GM23338 (cell line): ENCODE measurements around the gene RAB32. TPM values are rescaled to one million over a fixed set of nuclear protein-coding genes. Genes with fewer than 3 reads are reported as not detected.

ENCODE experiments used
- ATAC-seq: fragments of 200-7000 bp; cut with Tn5 transposase; 3 replicates; pipeline ENCODE4 v1.9.1; 2020
- DNase-seq: peaks from one replicate; pipeline ENCODE4 v3.0.0-alpha.2; 2015; ENCODE audit warnings: low spot score
- H2AFZ ChIP-seq: fragments of 200-600 bp; sonication (generic); 2 replicates; pipeline ENCODE4 v1.8.0; 2016; ENCODE audit warnings: antibody characterized with exemption, mild to moderate bottlenecking, moderate library complexity
- H3F3A ChIP-seq: fragments of 200-600 bp; sonication (generic); replicated peaks from 2 replicates; pipeline ENCODE4 v1.8.0; 2017; ENCODE audit warnings: antibody characterized with exemption, mixed run types, low read depth
- H3K27ac ChIP-seq: fragments of 200-600 bp; sonication (generic); 2 replicates; pipeline ENCODE4 v1.6.1; 2016; ENCODE audit warnings: low read depth
- H3K27me3 ChIP-seq: fragments of 200-600 bp; sonication (generic); 2 replicates; pipeline ENCODE4 v1.8.0; 2016; ENCODE audit warnings: mild to moderate bottlenecking, mixed run types, moderate library complexity; ENCODE audit not compliant: insufficient read depth
- H3K36me3 ChIP-seq: fragments of 200-600 bp; sonication (generic); 2 replicates; pipeline ENCODE4 v1.8.0; 2016; ENCODE audit warnings: mild to moderate bottlenecking; ENCODE audit not compliant: insufficient read depth
- H3K4me1 ChIP-seq: fragments of 200-600 bp; sonication (generic); 2 replicates; pipeline ENCODE4 v1.8.0; 2016; ENCODE audit warnings: mild to moderate bottlenecking, moderate library complexity; ENCODE audit not compliant: insufficient read depth
- H3K4me2 ChIP-seq: fragments of 200-600 bp; sonication (generic); 2 replicates; pipeline ENCODE4 v1.7.1; 2017; ENCODE audit warnings: mixed run types
- H3K4me3 ChIP-seq: fragments of 200-600 bp; sonication (generic); 2 replicates; pipeline ENCODE4 v1.6.1; 2016; ENCODE audit warnings: mixed run types
- H3K79me2 ChIP-seq: fragments of 200-600 bp; sonication (generic); replicated peaks from 2 replicates; pipeline ENCODE4 v1.8.0; 2017; ENCODE audit warnings: mild to moderate bottlenecking; ENCODE audit not compliant: insufficient read depth
- H3K9me2 ChIP-seq: fragments of 200-600 bp; sonication (generic); 2 replicates; pipeline ENCODE4 v1.8.0; 2017; ENCODE audit not compliant: insufficient read depth
- H4K20me1 ChIP-seq: fragments of 200-600 bp; sonication (generic); replicated peaks from 2 replicates; pipeline ENCODE4 v1.8.0; 2017; ENCODE audit warnings: mild to moderate bottlenecking; ENCODE audit not compliant: insufficient read depth
- H3K27ac Mint-ChIP-seq: 2 replicates; pipeline ENCODE4 v1.8.0; 2020; ENCODE audit warnings: inconsistent platforms, mild to moderate bottlenecking, moderate library complexity, mixed read lengths
- H3K27me3 Mint-ChIP-seq: 3 replicates; pipeline ENCODE4 v1.8.0; 2022; ENCODE audit warnings: low read depth, mild to moderate bottlenecking, moderate library complexity, mixed read lengths, inconsistent platforms; ENCODE audit not compliant: insufficient read depth, poor library complexity
- H3K36me3 Mint-ChIP-seq: 3 replicates; pipeline ENCODE4 v1.8.0; 2021; ENCODE audit warnings: low read depth, mild to moderate bottlenecking, inconsistent platforms, moderate library complexity, mixed read lengths
- H3K4me1 Mint-ChIP-seq: 3 replicates; pipeline ENCODE4 v1.8.0; 2020; ENCODE audit warnings: mild to moderate bottlenecking, inconsistent platforms, mixed read lengths
- H3K4me3 Mint-ChIP-seq: 3 replicates; pipeline ENCODE4 v1.8.0; 2021; ENCODE audit warnings: moderate library complexity, mild to moderate bottlenecking, inconsistent platforms, mixed read lengths
- H3K9me3 Mint-ChIP-seq: 3 replicates; pipeline ENCODE4 v1.8.0; 2020; ENCODE audit warnings: moderate library complexity, mild to moderate bottlenecking, inconsistent platforms, mixed read lengths
- CREB1 ChIP-seq: fragments of 250-450 bp; sonication (Bioruptor Pico); IDR thresholded peaks from 2 replicates; pipeline ENCODE4 v1.5.0; 2020; ENCODE audit warnings: low read depth, mild to moderate bottlenecking, moderate library complexity
- EZH2 ChIP-seq: fragments of 200-600 bp; sonication (generic); IDR thresholded peaks from one replicate; pipeline ENCODE4 v1.8.0; 2017; ENCODE audit warnings: antibody characterized with exemption, mild to moderate bottlenecking, low read depth; ENCODE audit not compliant: unreplicated experiment
- EZH2phosphoT487 ChIP-seq: fragments of 200-600 bp; sonication (generic); IDR thresholded peaks from one replicate; pipeline ENCODE4 v1.8.1; 2018; ENCODE audit warnings: antibody characterized with exemption; ENCODE audit not compliant: unreplicated experiment
- NANOG ChIP-seq: IDR thresholded peaks from 2 replicates; pipeline ENCODE4 v1.6.1; 2016; ENCODE audit warnings: antibody characterized with exemption, borderline replicate concordance
- STAT1 ChIP-seq: IDR thresholded peaks from one replicate; pipeline ENCODE4 v1.6.1; 2016; ENCODE audit warnings: antibody characterized with exemption; ENCODE audit not compliant: unreplicated experiment
- ZNF114 ChIP-seq: fragments of 250-450 bp; sonication (Bioruptor Pico); IDR thresholded peaks from 2 replicates; pipeline ENCODE4 v1.5.0; 2020; ENCODE audit warnings: mild to moderate bottlenecking, moderate library complexity
- ZNF331 ChIP-seq: fragments of 250-450 bp; sonication (Bioruptor Pico); IDR thresholded peaks from 2 replicates; pipeline ENCODE4 v1.5.0; 2020; ENCODE audit warnings: low read depth, mild to moderate bottlenecking, moderate library complexity
- polyA plus RNA-seq: library from polyadenylated mRNA; unstranded; fragments of >200 nt; fragmentation: Nextera tagmentation; extraction: Ambion mirVana; gene quantifications from 2 replicates; pipeline ENCODE4 v1.2.1, GENCODE V29; 2016
- total RNA-seq: library from RNA; depleted of rRNA; stranded (reverse); fragments of >200 nt; shearing (Covaris generic); gene quantifications from 2 replicates; pipeline ENCODE4 v1.2.3, GENCODE V29; 2014
- TF ChIP-seq, protein P1 (sequence below): IDR thresholded peaks from one replicate; pipeline ENCODE4 v1.6.1; 2018; ENCODE audit warnings: antibody characterized with exemption; ENCODE audit not compliant: unreplicated experiment
- TF ChIP-seq, protein P2 (sequence below): IDR thresholded peaks from 2 replicates; pipeline ENCODE4 v1.6.1; 2016; ENCODE audit warnings: antibody characterized with exemption
- TF ChIP-seq, protein P3 (sequence below), 2 experiments: fragments of 200-600 bp in 1 of 2; sonication (generic) in 1 of 2; conservative IDR thresholded peaks; 2 replicates each; pipeline versions ENCODE4 v1.5.1 to v1.6.1; 2016 to 2017; ENCODE audit warnings: antibody characterized with exemption in 2 of 2, low read depth in 2 of 2, mild to moderate bottlenecking in 2 of 2, moderate library complexity in 1 of 2

Gene RAB32
- total and polyA plus RNA-seq, 2 experiments from 2014 or later: 5.7 to 10.4 TPM

DNA sequence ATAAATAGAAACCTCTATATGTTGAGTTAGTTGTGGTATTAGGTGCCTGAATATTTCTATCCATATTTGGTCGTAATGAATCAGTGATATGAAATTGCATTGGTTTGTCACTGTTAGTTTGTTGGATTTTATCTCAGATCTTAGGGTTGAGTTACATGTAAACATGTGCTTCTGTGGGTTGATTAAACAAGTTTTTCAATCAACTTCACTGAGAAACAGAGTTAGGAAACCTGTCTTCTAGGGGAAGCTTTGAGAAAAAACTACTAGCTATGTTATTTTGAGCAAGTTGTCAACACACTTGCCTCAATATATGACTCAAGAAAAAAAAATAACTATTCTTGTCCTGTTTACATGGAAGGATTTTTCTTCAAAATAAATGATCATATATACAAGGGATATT lies 40.3 kb downstream of the RAB32 start (continued):
- no peak for TF ChIP-seq ZNF331 (CRISPR knock-in tag)
- TF ChIP-seq EZH2: no peak
- TF ChIP-seq NANOG: no peak
- TF ChIP-seq EZH2phosphoT487: no peak

DNA sequence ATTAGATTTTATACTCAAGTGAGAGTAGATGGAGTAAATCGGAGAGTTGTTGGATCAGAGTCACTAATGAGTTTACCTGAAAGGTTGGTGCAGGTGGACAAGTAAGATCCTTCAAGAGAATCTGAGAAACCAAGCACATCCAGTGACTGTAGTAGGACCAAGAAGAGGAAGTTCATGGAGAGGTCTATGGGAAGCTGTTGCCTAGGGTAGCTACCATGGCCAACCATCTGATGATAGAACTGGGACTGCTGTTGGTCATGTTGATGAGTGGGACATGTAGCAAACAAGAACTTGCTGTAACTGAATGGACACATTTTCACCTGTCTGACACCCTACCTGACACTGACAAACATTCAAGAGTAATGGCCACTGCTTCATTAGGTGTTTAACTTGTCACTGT lies 43.8 kb downstream of the RAB32 start:
- TF ChIP-seq STAT1 (no peak), EZH2 (no peak), CREB1 (no peak), ZNF114 (CRISPR knock-in tag) (no peak), EZH2phosphoT487 (no peak), NANOG (no peak), ZNF331 (CRISPR knock-in tag) (no peak)
- TF ChIP-seq, protein P1, sequence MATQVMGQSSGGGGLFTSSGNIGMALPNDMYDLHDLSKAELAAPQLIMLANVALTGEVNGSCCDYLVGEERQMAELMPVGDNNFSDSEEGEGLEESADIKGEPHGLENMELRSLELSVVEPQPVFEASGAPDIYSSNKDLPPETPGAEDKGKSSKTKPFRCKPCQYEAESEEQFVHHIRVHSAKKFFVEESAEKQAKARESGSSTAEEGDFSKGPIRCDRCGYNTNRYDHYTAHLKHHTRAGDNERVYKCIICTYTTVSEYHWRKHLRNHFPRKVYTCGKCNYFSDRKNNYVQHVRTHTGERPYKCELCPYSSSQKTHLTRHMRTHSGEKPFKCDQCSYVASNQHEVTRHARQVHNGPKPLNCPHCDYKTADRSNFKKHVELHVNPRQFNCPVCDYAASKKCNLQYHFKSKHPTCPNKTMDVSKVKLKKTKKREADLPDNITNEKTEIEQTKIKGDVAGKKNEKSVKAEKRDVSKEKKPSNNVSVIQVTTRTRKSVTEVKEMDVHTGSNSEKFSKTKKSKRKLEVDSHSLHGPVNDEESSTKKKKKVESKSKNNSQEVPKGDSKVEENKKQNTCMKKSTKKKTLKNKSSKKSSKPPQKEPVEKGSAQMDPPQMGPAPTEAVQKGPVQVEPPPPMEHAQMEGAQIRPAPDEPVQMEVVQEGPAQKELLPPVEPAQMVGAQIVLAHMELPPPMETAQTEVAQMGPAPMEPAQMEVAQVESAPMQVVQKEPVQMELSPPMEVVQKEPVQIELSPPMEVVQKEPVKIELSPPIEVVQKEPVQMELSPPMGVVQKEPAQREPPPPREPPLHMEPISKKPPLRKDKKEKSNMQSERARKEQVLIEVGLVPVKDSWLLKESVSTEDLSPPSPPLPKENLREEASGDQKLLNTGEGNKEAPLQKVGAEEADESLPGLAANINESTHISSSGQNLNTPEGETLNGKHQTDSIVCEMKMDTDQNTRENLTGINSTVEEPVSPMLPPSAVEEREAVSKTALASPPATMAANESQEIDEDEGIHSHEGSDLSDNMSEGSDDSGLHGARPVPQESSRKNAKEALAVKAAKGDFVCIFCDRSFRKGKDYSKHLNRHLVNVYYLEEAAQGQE: no peak
- TF ChIP-seq, protein P2, sequence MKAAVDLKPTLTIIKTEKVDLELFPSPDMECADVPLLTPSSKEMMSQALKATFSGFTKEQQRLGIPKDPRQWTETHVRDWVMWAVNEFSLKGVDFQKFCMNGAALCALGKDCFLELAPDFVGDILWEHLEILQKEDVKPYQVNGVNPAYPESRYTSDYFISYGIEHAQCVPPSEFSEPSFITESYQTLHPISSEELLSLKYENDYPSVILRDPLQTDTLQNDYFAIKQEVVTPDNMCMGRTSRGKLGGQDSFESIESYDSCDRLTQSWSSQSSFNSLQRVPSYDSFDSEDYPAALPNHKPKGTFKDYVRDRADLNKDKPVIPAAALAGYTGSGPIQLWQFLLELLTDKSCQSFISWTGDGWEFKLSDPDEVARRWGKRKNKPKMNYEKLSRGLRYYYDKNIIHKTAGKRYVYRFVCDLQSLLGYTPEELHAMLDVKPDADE: no peak
- TF ChIP-seq, protein P3, sequence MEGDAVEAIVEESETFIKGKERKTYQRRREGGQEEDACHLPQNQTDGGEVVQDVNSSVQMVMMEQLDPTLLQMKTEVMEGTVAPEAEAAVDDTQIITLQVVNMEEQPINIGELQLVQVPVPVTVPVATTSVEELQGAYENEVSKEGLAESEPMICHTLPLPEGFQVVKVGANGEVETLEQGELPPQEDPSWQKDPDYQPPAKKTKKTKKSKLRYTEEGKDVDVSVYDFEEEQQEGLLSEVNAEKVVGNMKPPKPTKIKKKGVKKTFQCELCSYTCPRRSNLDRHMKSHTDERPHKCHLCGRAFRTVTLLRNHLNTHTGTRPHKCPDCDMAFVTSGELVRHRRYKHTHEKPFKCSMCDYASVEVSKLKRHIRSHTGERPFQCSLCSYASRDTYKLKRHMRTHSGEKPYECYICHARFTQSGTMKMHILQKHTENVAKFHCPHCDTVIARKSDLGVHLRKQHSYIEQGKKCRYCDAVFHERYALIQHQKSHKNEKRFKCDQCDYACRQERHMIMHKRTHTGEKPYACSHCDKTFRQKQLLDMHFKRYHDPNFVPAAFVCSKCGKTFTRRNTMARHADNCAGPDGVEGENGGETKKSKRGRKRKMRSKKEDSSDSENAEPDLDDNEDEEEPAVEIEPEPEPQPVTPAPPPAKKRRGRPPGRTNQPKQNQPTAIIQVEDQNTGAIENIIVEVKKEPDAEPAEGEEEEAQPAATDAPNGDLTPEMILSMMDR (conservative IDR thresholded peaks at IDR 0.05; ENCODE audit: low read depth in 2 of 2): no peak
- Mint-ChIP-seq H3K27ac (no peak overlapping the region), H3K4me3 (no peak overlapping the region), H3K27me3 (no peaks in the 10 kb centered on the region), H3K36me3 (no peaks in the 10 kb centered on the region), H3K9me3 (no peaks in the 10 kb centered on the region), H3K4me1 (no peaks in the 10 kb centered on the region)
- H3F3A ChIP-seq: no peaks in the 10 kb centered on the region
- ATAC-seq (no peak), DNase-seq (no peak)
- H3K4me2 ChIP-seq: no peak overlapping the region
- H4K20me1 ChIP-seq: no peaks in the 10 kb centered on the region
- no peak overlapping the region for H2AFZ ChIP-seq
- no peaks in the 10 kb centered on the region for H3K79me2 ChIP-seq
- H3K36me3 ChIP-seq: no peaks in the 10 kb centered on the region
- H3K4me1 ChIP-seq: no peaks in the 10 kb centered on the region
- no peaks in the 10 kb centered on the region for H3K9me2 ChIP-seq
- H3K4me3 ChIP-seq: no peak overlapping the region
- H3K27ac ChIP-seq: no peak overlapping the region
- no peaks in the 10 kb centered on the region for H3K27me3 ChIP-seq
